ENCODE measurements around the gene LRRC34.

Gene LRRC34

GRCh38 chr3:169760479-169760878 lies 52.2 kb downstream of the LRRC34 start:
- no peak for DNase-seq

DNA sequence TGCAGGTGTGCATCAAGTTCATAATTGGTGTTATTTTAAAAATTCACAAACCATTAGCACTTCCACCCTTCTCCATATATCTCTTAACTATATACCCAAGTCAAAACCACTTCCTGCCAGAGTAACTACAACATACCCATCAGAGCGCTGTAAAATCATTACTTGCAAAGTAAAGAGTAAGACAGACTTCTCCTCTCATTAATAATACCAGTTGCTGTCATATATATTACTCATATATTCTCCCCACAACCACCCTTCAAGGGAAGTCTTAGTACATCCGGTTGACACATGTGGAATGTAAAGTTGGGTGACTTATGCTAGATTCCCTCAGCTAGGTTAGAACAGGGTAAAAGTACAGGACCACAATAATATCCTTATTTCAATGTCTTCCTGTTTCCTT lies 53.4 kb downstream of the LRRC34 start:
- no peak for DNase-seq

DNA sequence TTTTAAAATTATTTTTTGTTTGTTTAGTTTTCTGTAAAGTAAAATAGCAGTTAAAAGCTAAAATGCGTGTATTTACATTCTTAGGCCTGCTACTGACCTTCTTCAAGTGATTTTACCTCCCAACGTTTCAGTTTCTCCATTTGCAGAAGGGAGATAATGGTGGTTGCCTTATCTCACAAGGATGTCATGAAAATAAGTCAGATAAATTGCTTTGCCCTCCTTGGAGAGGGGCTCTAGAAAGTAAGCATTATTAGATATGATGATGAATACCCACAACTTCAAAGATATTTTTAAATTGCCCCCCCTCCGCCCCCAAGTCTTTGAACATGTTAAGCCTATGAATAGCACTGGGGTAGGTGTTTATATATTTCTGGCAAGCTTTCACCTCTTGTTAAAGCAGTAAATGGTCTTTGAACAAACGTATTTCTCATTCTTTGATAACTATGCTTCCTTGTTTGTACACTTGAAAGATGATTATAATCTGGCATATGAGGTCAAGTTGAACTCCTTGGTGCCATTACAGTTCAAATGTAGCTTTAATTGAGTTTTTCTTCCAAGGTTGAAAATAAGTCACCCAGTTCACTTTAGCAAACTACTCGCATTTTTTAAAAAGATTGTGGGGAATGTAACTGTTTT lies 54.2 kb downstream of the LRRC34 start:
- no peak for DNase-seq

- no peak for DNase-seq
Measured at GRCh38 chr3:169755488-169755887, 57.2 kb downstream of the LRRC34 start.

- no peak for DNase-seq
Measured at GRCh38 chr3:169754711-169755110, 58.0 kb downstream of the LRRC34 start.

DNA sequence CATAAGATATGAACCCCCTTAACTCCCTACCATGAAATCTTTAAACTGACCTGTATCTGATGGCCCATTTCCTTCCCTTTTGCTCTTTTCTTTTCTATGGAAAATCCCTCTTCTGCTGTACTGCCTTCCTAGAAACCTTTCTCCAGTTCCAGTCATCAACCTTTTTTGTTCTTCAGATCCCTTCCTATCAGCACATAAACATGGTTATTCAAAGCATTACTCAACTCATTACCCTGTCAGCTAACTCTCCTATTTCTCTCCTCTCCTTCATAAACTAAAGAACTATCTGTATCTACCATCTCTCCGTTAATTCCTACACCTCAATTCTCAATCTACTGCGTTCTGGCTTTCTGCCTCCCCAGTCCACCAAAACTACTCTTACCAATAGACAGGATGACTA lies 60.8 kb downstream of the LRRC34 start:
- no peak for DNase-seq

DNA sequence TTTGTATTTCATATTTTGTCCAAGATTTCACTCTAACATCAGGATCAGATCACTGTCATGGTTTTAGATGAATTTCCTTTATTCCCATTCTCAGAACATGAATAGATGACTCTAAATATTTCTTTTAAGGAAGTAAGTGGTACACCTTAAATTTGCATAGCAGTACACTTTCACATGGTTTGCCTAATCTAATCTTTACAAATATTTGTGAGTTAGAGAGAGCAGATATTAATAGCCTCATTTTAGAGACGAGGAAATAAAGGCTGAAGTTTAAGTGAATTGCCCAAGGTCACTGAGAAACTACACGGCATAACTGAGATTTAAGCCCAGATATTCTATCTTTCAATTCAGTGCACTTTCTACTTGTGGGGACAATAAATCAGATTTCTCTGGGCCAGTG lies 62.0 kb downstream of the LRRC34 start:
- no peak for DNase-seq

DNA sequence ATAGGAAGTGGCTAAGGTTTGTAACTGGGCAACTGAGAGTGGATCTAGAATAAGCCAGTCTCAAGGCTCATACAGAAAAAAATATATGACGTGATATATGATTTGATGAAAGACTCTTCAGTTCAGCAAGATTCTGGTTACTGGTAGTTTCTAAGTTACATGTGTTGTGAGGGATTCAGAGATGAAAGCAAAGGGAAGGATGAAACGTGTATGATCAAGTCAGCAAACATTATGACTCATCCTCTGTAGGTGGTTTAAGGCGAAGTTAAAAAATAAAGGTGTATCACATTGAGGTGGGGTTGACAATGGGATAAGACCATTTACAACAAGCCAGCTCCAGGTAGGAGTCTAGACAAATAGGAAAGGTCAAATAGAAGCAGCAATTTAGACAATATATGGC lies 64.0 kb downstream of the LRRC34 start:
- DNase-seq = no peak

GRCh38 chr3:169746924-169747323 lies 65.8 kb downstream of the LRRC34 start:
- no peak for DNase-seq

- no peak for DNase-seq
Measured at GRCh38 chr3:169744366-169745054, 68.2 kb downstream of the LRRC34 start.

Measured in NCI-H774 (cell line).